Glutamatergic neuron (in vitro differentiated cells): ENCODE data around the gene ST6GALNAC3. TPM values are rescaled to one million over a fixed set of nuclear protein-coding genes. Genes with fewer than 3 reads are reported as not detected.

Experiments used
- DNase-seq: peaks from one replicate; pipeline ENCODE4 v3.0.0; 2022
- H3K27ac Mint-ChIP-seq: one replicate; pipeline ENCODE4 v1.8.0; 2020; ENCODE audit warnings: mild to moderate bottlenecking, mixed read lengths, inconsistent platforms; ENCODE audit not compliant: unreplicated experiment
- H3K27me3 Mint-ChIP-seq: one replicate; pipeline ENCODE4 v1.8.0; 2020; ENCODE audit warnings: mild to moderate bottlenecking, moderate library complexity, mixed read lengths, inconsistent platforms; ENCODE audit not compliant: unreplicated experiment
- H3K36me3 Mint-ChIP-seq: one replicate; pipeline ENCODE4 v1.8.0; 2020; ENCODE audit warnings: mild to moderate bottlenecking, mixed read lengths, inconsistent platforms; ENCODE audit not compliant: unreplicated experiment
- H3K4me1 Mint-ChIP-seq: one replicate; pipeline ENCODE4 v1.8.0; 2020; ENCODE audit warnings: mild to moderate bottlenecking, low read depth, mixed read lengths, inconsistent platforms; ENCODE audit not compliant: unreplicated experiment
- H3K4me3 Mint-ChIP-seq: one replicate; pipeline ENCODE4 v1.8.0; 2020; ENCODE audit warnings: mild to moderate bottlenecking, mixed read lengths, inconsistent platforms; ENCODE audit not compliant: unreplicated experiment
- H3K9me3 Mint-ChIP-seq: one replicate; pipeline ENCODE4 v1.8.0; 2020; ENCODE audit warnings: mild to moderate bottlenecking, moderate library complexity, mixed read lengths, inconsistent platforms; ENCODE audit not compliant: unreplicated experiment
- total RNA-seq: library from RNA; stranded (reverse); fragmentation: NEBNext Ultra II Directional; extraction: Animal tissue kit (Norgen Biotek cat#: 25700); gene quantifications from one replicate; pipeline ENCODE4 v1.2.1, GENCODE V29; 2021; ENCODE audit not compliant: unreplicated experiment
- TF ChIP-seq, protein P1 (sequence below): fragments of 200-600 bp; sonication (generic); IDR thresholded peaks from one replicate; pipeline ENCODE4 v1.5.0; 2021; ENCODE audit not compliant: partially characterized antibody, unreplicated experiment

ST6GALNAC3 gene
- total RNA-seq, 1 donor from 2014 or later = 6.5 TPM

DNA sequence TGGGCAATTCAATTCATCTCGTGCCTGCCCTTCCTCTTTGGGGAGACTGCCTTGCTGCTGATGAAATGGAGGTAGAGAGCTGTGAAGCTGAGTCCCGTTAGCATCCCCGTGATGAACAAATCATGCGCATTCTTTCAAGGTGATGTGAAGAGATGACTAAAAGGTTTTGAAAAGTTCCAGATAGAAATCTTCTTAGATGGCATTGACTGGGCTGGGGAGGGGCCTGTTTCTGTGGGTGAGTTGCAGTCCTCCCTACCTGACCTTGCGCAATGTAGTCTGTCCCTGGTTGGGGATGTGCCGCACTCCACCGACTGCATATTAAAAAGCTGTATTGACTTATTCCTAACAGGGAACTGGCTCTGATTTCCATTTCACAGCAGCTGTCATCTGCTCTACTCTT is 49.6 kb downstream of the ST6GALNAC3 start:
- Mint-ChIP-seq H3K27ac (no peak overlapping the region), H3K4me3 (no peak overlapping the region), H3K36me3 (no peaks in the 10 kb centered on the region), H3K4me1 (peaks cover 16% of the 10 kb centered on the region), H3K9me3 (peaks cover 2% of the 10 kb centered on the region), H3K27me3 (peaks cover 1% of the 10 kb centered on the region)
- DNase-seq = no peak
- TF ChIP-seq, protein P1, sequence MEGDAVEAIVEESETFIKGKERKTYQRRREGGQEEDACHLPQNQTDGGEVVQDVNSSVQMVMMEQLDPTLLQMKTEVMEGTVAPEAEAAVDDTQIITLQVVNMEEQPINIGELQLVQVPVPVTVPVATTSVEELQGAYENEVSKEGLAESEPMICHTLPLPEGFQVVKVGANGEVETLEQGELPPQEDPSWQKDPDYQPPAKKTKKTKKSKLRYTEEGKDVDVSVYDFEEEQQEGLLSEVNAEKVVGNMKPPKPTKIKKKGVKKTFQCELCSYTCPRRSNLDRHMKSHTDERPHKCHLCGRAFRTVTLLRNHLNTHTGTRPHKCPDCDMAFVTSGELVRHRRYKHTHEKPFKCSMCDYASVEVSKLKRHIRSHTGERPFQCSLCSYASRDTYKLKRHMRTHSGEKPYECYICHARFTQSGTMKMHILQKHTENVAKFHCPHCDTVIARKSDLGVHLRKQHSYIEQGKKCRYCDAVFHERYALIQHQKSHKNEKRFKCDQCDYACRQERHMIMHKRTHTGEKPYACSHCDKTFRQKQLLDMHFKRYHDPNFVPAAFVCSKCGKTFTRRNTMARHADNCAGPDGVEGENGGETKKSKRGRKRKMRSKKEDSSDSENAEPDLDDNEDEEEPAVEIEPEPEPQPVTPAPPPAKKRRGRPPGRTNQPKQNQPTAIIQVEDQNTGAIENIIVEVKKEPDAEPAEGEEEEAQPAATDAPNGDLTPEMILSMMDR = no peak

DNA sequence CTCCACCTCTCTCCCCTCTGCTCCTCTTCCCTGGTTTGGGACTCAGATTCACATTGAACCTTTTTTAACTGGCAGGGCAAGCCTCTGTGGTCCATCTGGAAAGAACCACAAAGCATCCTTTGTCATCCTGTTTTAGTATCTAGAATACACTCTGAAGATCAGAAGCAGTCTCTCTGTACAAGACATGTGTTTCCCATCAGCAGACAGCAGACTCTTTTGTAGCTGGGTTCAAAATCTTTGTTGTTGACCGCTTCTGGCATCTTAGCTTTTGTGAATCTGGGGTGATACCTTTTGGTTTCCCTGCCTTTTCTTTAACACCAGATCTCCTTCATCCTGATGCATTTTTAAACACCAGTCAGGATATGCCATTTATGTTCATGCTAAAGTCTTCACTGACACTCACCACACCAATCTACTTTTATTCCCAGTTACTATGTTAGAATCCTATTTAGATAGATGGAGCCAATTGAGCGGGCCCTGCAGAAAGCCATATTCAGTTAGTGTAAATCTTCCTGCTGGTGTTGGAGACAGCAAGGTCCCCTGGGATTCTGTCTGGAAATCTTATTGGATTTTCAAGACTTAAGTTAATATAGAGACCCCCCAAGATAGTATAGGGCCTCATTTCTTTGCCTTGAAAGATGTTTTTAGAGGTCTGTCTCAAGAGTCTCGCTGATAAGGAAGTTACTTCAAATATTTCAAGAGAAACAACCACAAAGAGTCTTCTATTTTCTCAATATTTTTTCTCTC is 51.1 kb downstream of the ST6GALNAC3 start:
- DNase-seq = no peak
- TF ChIP-seq, protein P1 = no peak
- Mint-ChIP-seq H3K4me3 (peak overlapping the region; percentile 32), H3K27me3 (peaks cover 1% of the 10 kb centered on the region), H3K36me3 (no peaks in the 10 kb centered on the region), H3K9me3 (peaks cover 2% of the 10 kb centered on the region), H3K4me1 (peaks cover 16% of the 10 kb centered on the region), H3K27ac (no peak overlapping the region)

DNA sequence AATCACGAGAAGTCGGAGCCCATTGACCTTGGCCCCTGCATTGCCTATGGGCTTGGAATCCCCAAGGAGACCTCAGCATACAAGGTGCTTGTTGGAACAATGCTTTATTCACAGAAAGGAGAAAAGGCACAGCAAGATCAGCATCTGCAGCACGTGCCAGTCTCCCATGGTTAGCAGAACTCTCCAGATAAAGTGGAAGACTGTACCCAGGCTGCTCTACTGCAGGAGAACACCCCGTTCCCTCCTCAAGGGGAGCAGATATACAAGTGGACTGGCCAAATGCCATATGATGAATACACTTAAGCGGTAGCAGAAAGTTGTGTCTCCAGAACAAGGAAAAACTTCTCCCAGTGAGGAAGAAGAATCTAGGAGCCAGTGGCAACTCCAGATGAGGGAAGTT is 53.5 kb downstream of the ST6GALNAC3 start:
- peaks cover 2% of the 10 kb centered on the region for H3K9me3 Mint-ChIP-seq
- no peak overlapping the region for H3K27ac Mint-ChIP-seq
- H3K27me3 Mint-ChIP-seq = peaks cover 1% of the 10 kb centered on the region
- TF ChIP-seq, protein P1 = no peak
- peaks cover 16% of the 10 kb centered on the region for H3K4me1 Mint-ChIP-seq
- H3K4me3 Mint-ChIP-seq = no peak overlapping the region
- no peak for DNase-seq
- no peaks in the 10 kb centered on the region for H3K36me3 Mint-ChIP-seq

DNA sequence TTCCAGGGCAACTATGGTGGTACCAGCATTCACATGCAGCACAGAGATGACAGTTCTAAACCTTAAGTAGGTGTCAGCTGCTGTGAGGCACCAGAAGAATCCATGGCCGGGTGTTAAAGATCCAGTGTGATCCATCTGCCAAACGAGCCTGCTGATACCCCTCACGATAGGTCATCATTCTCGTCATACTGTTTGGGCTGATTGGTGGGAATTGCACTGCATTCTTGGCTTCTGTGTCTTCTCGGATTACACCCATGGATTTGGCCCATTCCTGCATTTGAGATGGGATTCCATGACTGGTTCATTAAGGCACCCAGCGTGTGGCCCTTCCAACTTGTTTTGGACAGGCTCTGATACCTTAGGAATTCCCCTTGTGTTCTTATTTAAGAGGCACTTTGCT is 55.2 kb downstream of the ST6GALNAC3 start:
- TF ChIP-seq, protein P1 = no peak
- DNase-seq = no peak
- Mint-ChIP-seq H3K9me3 (peaks cover 2% of the 10 kb centered on the region), H3K27me3 (peaks cover 1% of the 10 kb centered on the region), H3K4me1 (peaks cover 9% of the 10 kb centered on the region), H3K36me3 (no peaks in the 10 kb centered on the region), H3K27ac (no peak overlapping the region), H3K4me3 (no peak overlapping the region)

DNA sequence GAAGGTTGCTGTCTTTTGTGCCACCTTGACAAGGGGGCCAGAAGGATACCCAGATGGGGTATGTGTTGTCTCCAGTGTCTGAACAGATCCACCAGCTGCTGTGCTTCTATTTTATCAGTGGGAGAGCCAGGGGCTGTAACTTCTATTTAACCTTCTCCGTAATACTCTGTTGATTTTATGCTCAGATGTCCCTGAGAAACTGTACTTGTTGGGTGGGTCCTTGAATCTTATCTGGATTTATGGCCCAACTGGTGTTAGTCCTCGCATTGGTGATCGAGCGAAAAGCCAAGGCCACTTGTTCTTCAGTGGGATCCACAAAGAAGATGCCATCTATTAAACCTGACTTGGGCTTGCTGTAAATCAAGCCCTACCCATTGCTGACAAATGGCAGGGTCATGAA is 56.4 kb downstream of the ST6GALNAC3 start:
- Mint-ChIP-seq H3K4me3 (no peak overlapping the region), H3K27ac (no peak overlapping the region), H3K4me1 (no peaks in the 10 kb centered on the region), H3K9me3 (peaks cover 2% of the 10 kb centered on the region), H3K27me3 (peaks cover 1% of the 10 kb centered on the region), H3K36me3 (no peaks in the 10 kb centered on the region)
- no peak for DNase-seq
- TF ChIP-seq, protein P1 = no peak
